ENCODE results near the gene TEDC2.
"Not testable (repeated sequence)": the region's sequence is repeated elsewhere in the genome, so short reads cannot be mapped to it uniquely, and the experiment has no call there.

Gene TEDC2, protein sequence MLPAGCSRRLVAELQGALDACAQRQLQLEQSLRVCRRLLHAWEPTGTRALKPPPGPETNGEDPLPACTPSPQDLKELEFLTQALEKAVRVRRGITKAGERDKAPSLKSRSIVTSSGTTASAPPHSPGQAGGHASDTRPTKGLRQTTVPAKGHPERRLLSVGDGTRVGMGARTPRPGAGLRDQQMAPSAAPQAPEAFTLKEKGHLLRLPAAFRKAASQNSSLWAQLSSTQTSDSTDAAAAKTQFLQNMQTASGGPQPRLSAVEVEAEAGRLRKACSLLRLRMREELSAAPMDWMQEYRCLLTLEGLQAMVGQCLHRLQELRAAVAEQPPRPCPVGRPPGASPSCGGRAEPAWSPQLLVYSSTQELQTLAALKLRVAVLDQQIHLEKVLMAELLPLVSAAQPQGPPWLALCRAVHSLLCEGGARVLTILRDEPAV

DNA sequence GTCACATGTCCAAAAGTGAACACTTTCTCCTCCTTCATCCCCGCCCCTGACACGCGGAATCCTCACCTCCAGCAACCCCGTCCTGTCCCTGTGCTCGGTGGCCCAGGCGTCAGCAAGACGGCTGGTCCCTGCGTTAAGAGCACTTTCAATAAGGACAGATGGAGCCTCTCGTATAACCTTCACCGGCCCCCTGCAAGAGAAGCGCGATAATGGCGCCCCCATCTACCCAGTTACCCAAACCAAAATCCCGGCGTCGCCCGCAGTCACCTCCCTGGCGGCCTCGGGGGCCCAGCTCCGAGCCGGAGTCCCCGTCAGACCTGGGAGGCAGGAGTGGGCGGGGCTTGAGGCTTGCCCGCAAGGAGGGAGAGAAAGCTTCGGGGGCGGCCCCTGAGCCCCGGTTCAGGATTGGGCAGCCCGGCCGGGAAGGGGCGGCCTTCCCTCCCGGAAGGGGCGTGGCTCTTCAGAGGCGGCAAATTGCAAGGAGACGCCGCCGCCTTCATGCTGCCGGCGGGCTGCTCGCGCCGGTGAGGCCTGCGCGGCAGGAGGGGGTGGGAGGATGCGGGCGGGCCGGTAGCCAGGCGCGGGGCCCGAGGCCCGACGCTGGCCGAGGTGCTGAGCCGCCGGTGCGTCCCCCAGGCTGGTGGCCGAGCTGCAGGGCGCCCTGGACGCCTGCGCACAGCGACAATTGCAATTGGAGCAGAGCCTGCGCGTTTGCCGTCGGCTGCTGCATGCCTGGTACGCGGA is at the start of gene TEDC2:
TSS of gene TEDC2 (plus strand) at position 463 of the 744 bp plus-strand sequence. CDS start at position 499, 36 bp downstream.
- DNase-seq = peak; percentile 92 to 97

GRCh38 chr16:2415085-2415484 is 44.8 kb upstream of the TEDC2 start:
- DNase-seq = no peak

- DNase-seq = no peak
Measured at GRCh38 chr16:2420035-2420434, 39.9 kb upstream of the TEDC2 start.

DNA sequence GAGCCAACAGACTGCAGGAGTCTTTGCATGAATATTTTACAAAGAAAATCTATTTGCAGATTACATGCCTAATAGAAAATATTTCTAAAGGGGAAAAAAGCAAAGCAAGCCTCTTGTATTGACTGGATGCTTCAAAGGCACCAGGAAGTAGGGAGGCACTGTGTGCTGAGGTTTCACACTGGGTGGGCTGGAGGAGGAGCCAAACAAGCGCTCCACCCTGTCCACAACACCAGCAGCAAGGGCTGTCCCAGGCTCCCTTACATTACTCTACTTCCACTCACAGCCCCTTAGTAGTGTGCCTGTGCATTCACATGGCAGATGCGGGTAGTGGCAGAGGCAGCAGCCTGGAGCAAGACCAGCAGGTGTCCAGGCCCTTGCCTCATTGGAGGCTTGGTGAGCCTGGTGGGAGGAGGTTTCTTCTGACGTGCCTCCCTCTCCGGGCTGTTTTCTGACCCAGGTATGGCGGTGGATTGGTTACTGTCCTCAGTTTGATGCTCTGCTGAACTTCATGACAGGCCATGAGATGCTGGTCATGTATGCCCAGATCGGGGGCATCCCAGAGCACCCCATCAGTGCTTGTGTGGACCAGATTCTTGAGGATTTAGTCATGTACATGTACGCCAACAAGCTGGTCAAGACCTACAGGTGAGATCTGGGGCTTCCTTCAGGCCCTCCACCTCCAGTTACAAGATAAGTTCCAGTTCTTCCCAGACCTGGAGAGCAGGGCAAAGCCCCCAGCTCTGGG is 37.6 kb upstream of the TEDC2 start:
- DNase-seq = peak; percentile 74 to 75

GRCh38 chr16:2424061-2425007 is 35.6 kb upstream of the TEDC2 start:
- no peak for DNase-seq

- DNase-seq = no peak
Measured at GRCh38 chr16:2425008-2425518, 34.8 kb upstream of the TEDC2 start.

- no peak for DNase-seq
Measured at GRCh38 chr16:2425825-2426430, 34.0 kb upstream of the TEDC2 start.

DNA sequence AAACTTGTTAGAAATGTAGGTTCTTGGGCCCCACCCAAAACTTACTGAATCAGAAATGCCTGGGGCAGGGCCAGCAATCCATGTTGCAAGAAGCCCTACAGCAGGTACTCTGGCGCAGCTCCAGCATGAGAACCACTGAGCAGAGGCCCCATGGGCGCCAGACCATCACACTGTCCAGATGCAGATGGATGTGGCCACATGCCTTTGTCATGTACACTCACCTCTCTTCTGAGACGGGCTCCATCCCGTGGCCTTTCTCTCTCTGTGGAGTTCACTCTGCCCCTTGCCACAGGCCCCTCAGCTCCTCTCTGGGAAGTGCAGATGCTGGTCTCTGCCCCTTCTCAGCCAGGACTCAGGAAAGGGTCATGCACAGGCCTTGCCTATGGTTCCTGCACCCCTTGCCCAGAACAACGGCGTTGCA is 33.0 kb upstream of the TEDC2 start:
- DNase-seq = no peak

GRCh38 chr16:2427526-2427925 is 32.4 kb upstream of the TEDC2 start:
- DNase-seq = no peak

DNA sequence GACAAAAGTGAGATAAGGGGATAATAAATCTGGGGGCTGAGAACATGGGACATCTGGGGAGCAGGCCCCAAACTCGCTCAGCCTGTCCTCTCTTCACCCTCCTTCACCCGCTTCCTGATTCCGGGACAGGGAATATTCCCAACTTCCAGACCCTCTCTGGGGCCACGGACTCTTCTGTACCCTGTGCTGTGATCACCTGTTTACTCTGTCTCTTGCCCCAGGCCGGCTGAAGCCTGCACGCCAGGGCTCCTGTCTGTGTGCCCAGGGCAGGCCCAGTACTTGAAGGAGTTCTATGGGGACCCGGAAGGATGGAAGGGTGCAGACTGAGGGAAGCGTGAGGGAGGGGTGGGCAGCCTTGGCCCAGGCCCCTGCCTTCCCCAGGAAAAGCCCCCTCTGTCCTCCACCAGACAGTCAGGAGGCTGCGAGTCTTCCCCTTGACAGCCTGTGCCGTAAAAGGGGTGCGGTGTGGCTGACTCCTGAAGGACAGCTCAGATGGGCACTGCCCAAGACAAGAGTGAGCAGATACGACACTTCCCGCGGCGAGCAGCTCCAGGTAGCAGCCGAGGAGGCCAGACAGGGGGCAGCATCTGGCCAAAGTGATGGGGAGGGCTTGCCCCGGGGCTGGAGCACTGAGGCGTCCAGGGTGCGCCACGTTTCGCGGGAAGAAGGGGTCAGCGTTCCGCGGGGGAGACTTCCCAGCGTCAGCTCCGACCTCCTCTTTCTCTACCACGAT is 31.7 kb upstream of the TEDC2 start:
- DNase-seq = peak in 1 of 2 experiments; percentile 39

DNA sequence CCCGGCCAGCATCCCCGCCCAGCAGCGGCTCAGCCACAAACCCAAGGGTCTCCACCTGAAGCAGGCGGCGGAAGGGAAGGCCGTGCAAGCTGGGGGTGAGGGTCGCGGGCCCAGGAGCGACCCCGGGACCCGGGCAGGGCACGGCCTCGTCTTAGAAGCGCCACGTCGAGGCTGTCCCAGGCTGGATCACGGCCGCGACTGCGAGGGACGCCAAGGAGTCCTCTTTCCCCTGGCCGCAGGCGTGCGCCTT is 31.2 kb upstream of the TEDC2 start:
- no peak for DNase-seq

DNA sequence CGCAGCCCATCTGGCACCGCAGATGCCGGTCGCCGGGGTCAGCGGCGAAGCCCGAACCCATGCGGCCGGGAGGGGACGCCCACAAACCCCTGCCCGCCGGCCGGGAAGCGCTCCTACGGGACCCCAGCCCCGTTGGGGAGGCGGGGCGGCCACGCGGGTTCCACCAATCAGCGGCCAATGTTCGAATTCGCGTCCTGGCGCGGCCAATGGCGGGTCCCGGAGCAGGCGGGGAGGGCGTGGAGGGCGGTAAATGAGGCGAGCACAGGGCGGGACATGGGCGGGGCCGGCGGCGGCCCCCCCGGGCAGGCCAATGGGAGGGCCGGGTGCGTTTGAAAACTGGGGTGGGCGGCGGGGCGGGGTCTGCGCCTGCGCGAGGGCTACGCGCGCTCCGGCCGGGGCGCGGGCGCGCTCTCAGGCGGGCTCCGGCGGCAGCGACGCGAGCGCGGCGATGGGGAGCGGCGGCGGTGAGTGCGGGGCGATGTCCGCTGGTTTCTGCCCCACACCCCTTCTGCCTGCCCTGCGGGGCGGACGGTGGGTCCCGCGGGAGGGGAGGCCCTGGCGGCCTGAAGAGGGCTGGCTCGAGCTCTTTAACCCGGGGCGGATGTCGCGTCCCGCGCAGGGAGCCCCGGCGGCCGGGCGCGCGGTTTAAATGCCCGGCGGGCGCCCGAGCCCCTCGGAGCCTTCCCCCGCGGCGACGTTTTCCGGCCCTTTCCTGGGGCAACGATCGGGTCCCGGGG is 30.7 kb upstream of the TEDC2 start, which contains the start of gene CCNF:
TSS of gene CCNF (plus strand) at position 414 of the 737 bp plus-strand sequence. CDS start at position 449, 35 bp downstream.
- DNase-seq = peak; percentile 91 to 93

DNA sequence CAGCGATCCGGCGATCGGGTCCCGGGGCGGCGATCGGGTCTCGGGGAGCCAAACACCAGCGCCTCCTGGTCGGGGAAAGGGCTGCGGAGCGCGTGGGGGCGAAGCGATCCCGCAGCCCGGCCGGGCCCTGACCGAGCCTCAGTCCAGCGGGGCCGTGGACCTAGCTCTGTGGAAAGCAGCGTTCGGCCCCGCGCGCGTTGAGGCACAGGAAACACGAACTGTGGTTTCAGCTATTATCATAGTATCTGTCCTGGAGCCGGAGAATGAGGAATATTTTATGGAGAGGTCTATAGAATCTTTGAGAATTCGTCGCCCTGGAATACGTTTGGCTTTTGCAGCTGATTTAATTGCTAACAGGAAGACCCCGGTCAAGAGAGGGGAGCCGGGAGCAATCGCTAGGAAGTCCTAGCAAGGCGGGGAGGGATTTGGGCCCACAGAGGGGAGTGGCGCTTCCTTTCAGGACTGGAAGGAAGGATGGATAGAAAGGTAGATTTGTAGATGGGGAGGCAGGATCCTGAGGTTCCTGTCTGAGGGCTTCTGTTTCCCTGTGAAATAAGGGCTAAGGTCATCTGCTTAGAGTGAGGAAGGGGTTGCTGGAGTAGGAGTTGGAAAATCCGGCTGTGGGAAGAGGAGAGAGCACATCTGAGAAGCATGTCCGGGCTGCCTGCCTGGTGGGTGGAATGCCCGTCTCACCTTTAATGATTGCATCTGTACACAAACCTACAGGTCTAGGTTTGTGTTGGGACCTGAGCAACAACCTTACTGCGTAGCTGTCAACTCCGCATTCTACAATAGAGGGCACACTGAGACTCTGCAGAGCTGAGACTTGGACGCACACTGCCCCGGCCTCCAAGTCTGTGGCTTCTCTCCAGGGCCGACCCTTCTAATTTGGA is 29.9 kb upstream of the TEDC2 start:
- no peak for DNase-seq

GRCh38 chr16:2432286-2432685 is 27.6 kb upstream of the TEDC2 start:
- no peak for DNase-seq

GRCh38 chr16:2432801-2433505 is 27.0 kb upstream of the TEDC2 start:
- no peak for DNase-seq

GRCh38 chr16:2435236-2435635 is 24.7 kb upstream of the TEDC2 start:
- not testable (repeated sequence) for DNase-seq

- DNase-seq = no peak
Measured at GRCh38 chr16:2436110-2436509, 23.8 kb upstream of the TEDC2 start.

- DNase-seq = no peak
Measured at GRCh38 chr16:2437032-2437790, 22.7 kb upstream of the TEDC2 start.
